Pulmonary artery endothelial cell (primary cell): ENCODE data around the gene PNMA8B. TPM values are rescaled to one million over a fixed set of nuclear protein-coding genes. Genes with fewer than 3 reads are reported as not detected.
"Not testable (repeated sequence)": the region's sequence is repeated elsewhere in the genome, so short reads cannot be mapped to it uniquely, and the experiment has no call there.

Source experiments
- DNase-seq: peaks from one replicate; pipeline ENCODE4 v3.0.0-alpha.2; 2011; ENCODE audit warnings: low read depth, low spot score
- total RNA-seq: library from RNA; depleted of rRNA; stranded (reverse); fragments of >200 nt; gene quantifications from 2 replicates; pipeline ENCODE4 v1.2.3, GENCODE V29; 2014

PNMA8B gene
- total RNA-seq, 1 donor from 2014 or later = 0.07 TPM

GRCh38 chr19:46514589-46515289, 19.1 kb upstream of the PNMA8B start:
- DNase-seq = no peak

DNA sequence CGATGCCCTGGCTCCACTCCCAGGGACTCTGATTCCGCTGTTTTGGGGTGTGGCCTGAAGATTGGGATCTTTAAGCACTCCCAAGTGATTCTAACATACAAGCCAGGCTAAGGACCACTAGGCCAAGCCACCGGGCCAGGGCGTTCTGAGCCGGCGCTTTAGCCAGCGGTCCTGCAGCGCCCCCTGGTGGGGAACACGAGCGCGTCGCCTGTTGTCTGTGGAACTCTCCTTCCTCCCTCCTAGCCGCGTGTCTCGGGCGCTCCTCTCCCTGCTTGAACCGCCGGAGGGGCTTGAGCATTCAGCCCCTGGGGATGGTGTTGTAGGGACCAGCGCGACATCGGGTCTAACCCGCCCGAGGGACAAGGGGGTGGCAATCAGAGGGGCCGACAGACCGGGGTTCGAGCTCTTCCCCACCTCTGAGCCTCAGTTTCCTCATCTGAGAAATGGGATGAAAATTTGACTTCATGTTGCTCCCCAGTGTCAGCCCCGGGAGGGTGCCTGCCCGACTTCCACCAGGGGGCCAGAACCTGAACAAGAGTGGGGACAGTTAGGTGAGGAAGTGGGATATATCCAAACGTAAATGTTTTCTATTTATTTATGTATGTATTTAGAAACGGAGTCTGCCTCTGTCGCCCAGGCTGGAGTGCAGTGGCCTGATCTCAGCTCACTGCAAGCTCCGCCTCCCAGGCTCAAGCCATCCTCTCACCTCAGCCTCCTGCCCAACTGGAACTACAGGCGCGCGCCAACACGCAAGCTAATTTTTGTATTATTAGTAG, 18.0 kb upstream of the PNMA8B start:
- no peak for DNase-seq

DNA sequence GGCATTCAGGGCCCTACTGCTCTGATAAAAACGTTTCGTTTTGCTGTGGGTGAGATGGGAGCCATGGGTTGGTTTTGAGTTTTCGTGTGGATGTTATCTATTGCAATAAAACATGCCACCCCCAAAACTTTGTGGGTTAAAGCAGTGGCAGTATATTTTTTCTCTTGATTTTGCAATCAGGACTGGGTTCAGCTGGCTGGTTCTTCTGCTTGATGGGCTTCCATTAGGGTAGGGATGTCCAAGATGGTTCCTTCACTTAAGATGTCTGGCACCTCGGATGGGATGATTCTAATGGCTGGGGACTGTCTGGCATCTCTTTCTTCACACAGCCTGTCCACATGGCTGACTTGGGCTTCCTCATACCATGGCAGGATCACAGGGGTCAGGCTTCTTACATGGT, 15.6 kb upstream of the PNMA8B start:
- DNase-seq = no peak

GRCh38 chr19:46508206-46508605, 12.5 kb upstream of the PNMA8B start:
- no peak for DNase-seq

- no peak for DNase-seq
Observed at GRCh38 chr19:46503848-46504453, 8.3 kb upstream of the PNMA8B start.

- no peak for DNase-seq
Observed at GRCh38 chr19:46502891-46503290, 7.2 kb upstream of the PNMA8B start.

DNA sequence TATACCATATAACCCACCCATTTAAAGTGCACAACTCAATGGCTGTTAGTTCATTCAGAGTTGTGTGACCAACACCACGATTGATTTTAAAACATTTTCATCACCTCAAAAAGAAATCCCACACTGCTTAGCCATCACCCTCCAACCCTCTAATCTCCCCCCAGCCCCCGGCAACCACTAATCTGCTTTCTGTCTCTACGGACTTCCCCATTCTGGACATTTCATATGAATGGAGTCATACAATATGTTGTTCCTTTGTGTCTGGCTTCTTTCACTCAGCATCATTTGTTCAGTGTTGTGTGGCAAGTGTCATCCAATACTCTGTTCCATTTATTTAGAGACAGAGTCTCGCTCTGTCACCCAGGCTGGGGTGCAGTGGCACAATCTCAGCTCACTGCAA, 4.0 kb upstream of the PNMA8B start:
- no peak for DNase-seq

GRCh38 chr19:46497773-46498172, 2.1 kb upstream of the PNMA8B start:
- no peak for DNase-seq

- not testable (repeated sequence) for DNase-seq
Observed at GRCh38 chr19:46496886-46497285, 1.2 kb upstream of the PNMA8B start.

- DNase-seq = no peak
Observed at GRCh38 chr19:46496304-46496703, 637 bp upstream of the PNMA8B start.

- no peak for DNase-seq
Observed at GRCh38 chr19:46494941-46495785, 504 bp downstream of the PNMA8B start.

DNA sequence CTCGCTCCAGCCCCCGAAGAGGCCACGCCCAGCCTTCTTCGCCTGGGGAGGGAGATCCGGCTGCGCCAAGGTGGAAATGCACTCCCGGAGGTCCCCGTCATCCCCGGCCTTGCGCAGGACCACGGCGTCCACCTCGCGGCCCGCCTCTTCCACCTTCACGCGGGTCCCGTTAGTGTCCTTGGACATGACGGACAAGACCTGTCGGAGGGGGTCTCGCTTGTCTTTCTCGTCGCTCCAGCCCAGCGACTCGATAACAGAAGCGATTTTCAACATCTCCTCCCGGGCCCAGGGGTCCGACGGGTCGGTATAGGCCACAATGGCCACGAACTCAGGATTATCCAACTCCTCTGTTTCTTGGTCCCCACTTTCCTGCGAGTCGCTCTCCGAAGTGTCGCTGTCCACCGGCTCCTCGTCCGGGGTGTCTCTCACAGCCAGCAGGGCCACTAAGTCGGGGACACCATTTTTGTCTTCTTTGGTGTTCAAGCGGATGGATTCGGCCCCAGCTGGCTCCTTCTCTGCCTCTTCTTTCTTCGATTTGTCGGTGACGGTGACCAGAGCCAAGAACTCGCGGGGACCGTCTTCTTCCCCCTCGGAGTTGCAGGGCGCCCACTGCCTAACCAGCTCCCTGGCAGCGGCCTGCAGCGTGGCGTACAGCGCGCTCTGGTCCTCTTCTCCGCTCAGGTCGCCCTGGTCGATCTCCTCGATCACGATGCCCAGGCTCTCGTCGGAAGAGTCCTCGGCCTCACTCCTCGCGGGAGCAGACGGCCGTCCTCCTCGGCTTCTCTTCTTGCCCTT, 1.3 kb downstream of the PNMA8B start:
- DNase-seq = no peak

- no peak for DNase-seq
Observed at GRCh38 chr19:46493236-46494145, 2.2 kb downstream of the PNMA8B start.

DNA sequence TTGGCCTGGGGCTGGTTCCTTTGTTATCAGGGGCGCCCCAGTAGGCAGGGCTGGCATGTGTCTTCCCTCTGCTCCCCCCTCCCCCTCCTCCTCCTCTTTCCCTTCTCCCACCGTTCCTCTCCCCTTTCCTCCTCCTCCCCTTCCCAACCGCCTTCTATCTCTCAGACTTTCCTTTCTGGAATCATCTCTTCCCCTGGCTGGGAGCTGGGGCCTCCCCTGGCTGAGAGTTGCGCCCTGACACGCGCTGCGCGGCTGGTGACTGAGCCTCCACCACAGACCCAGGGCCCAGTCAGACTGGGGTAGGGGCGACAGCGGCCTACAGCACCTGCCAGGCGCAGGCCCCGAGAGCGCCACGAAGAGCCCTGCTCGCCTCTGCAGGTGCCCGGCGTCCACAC, 2.8 kb downstream of the PNMA8B start:
- DNase-seq = no peak

DNA sequence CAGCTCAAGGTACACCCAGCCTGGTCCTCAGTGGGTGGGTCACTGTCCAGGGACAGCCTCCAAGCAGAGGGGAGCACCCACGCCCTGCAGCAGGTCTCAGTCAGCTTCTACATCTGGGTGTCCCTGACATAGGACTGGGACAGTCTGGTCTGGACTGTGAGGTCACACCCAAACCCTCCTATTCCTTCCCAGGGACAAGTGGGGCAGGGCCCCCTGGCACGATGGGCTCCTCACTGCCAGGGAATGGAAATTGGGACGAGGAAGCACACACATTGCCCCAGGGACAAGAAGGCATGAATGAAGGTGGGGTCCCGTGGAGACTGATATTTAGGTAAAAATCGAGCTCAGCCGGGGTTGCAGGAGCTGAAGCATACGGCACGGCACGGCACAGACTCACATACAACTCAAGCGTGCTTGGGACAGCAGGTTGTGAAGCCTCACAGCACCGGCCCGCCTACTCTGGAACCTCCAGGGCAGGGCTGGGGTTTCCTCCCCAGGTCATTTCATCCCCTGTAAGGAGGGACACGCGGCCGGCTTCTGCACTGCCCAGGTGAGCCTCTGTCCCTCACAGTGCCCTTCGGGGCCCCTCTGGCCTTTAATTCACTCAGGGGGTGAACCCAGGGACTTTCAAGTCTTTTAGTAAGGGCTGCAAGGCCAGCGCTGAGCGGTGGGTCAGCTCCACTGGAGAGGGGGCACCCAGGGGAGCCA, 3.5 kb downstream of the PNMA8B start:
- no peak for DNase-seq

DNA sequence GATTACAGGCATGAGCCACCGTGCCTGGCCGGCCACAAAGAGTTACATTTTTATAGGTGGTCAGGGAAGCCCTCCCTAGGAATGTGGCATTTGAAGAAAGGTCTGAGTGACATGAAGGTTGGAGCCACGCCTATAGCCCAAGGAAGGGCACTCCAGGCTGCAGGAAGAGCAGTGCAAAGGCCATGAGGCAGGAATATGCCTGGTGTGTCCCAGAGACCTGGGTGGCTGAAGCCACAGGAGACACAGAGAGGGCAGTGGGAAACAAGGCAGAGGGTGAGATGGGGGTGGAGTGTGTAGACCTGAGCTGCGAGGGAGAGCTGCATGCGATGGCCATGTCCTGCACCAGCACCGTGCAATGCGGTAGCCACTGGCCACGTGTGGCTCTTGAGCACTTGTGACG, 4.9 kb downstream of the PNMA8B start:
- no peak for DNase-seq

- no peak for DNase-seq
Observed at GRCh38 chr19:46489445-46490272, 6.0 kb downstream of the PNMA8B start.

- DNase-seq = no peak
Observed at GRCh38 chr19:46488551-46488950, 7.1 kb downstream of the PNMA8B start.
